BJ (cell line): ENCODE data around the gene TTC33. TPM values are rescaled to one million over a fixed set of nuclear protein-coding genes. Genes with fewer than 3 reads are reported as not detected.

ENCODE experiments used
- CTCF ChIA-PET: fragments of 350-600 bp; formaldehyde crosslinking; extraction: SDS; loops from one replicate; lab custom pipeline; 2021; ENCODE audit warnings: antibody characterized with exemption, inconsistent platforms; lab: Yijun Ruan, JAX
- POLR2A ChIA-PET: fragments of 300-600 bp; sonication (Branson Sonifier 250); formaldehyde crosslinking; extraction: SDS; loops from one replicate; lab custom pipeline; 2021; ENCODE audit warnings: antibody characterized with exemption; lab: Charles Lee
- DNase-seq: peaks from one replicate; pipeline ENCODE4 v3.0.0-alpha.2; 2011; ENCODE audit warnings: low read depth
- H3K27me3 ChIP-seq: 2 replicates; pipeline ENCODE4 v1.6.0; 2011; ENCODE audit warnings: low read length; ENCODE audit not compliant: control insufficient read depth, insufficient read depth
- H3K36me3 ChIP-seq: 2 replicates; pipeline ENCODE4 v1.5.1; 2011; ENCODE audit warnings: low read length; ENCODE audit not compliant: control insufficient read depth, insufficient read depth
- H3K4me3 ChIP-seq: 2 replicates; pipeline ENCODE4 v1.5.1; 2011; ENCODE audit warnings: low read depth, mild to moderate bottlenecking, control low read depth, low read length
- CTCF ChIP-seq: IDR thresholded peaks from 2 replicates; pipeline ENCODE4 v1.5.1; 2011; ENCODE audit warnings: low read depth, mild to moderate bottlenecking, control low read depth, inconsistent platforms, low read length, moderate library complexity; ENCODE audit not compliant: insufficient read depth
- polyA plus RNA-seq: library from polyadenylated mRNA; depleted of rRNA; stranded (reverse); fragments of >200 nt; gene quantifications from 2 replicates; pipeline ENCODE4 v1.2.3, GENCODE V29; 2011

TTC33 gene
- polyA plus RNA-seq, 1 experiment, result 2.8 TPM

DNA sequence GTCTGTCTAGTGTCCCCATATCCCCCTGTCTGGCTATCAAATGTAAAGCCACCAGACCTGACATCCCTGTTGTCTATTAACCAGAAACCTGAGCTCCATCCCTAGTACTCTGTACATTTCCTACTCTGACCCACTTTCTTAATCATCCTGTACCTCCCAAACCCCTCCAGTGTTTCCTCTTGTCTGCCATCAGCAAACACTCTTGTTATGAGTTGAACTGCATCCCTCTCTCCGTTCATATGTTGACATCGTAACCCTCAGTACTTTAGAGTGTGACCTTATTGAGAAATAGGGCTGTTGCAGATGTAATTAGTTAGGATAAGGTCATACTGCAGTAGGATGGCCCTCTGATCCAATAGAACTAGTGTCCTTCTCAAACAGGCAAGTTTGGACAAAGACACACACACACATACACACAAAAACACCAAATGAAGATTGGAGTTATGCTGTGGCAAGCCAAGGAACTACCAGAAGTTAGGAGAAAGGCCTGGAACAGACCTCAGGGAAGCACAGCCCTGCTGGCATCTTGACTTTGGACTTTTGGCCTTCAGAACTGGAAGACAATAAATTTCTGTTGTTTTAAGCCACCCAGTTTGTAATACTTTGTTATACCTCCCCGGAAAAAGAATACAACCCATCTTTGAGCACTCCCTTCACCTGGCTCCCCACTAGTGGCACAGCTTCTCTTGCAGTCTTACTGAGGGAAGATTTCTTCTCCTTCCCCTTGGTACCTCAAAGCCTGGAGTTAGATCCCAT, 256.1 kb downstream of the TTC33 start:
- ChIA-PET POLR2A (no interaction called here), CTCF (interaction anchor here (1.2 kb wide), 1 partner anchor 12 kb away, joined by 4 read pairs; no protein-coding TSS in a partner anchor)
- no peaks in the 10 kb centered on the region for H3K27me3 ChIP-seq
- no peak overlapping the region for H3K4me3 ChIP-seq
- DNase-seq, result no peak
- no peak for TF ChIP-seq CTCF
- H3K36me3 ChIP-seq, result no peaks in the 10 kb centered on the region

DNA sequence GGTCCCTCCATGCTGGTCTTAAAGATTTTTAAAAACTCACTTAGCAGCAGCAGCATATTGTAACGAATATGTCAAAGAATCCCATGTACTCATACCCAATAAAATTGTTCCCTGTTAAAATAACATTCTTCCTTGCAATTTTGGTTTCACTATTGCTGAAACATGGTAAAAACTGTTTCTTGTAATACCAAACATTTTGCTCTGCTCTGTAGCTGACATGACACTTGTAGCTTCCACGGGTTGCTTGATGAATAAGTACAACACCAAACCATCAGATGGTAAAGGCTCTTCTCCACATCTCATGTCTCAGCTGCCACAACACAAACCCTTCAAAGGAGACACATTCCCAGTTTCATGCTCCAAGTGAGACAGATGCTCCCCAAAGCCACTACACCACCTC, 256.8 kb downstream of the TTC33 start:
- Histone ChIP-seq H3K36me3 (no peaks in the 10 kb centered on the region), H3K4me3 (no peak overlapping the region), H3K27me3 (no peaks in the 10 kb centered on the region)
- CTCF ChIA-PET, result interaction anchor here (1.2 kb wide), 1 partner anchor 12 kb away, joined by 4 read pairs; no protein-coding TSS in a partner anchor
- POLR2A ChIA-PET, result no interaction called here
- no peak for TF ChIP-seq CTCF
- no peak for DNase-seq

GRCh38 chr5:40497573-40497972, 258.2 kb downstream of the TTC33 start:
- POLR2A ChIA-PET, result no interaction called here
- no peak for DNase-seq
- Histone ChIP-seq H3K36me3 (no peaks in the 10 kb centered on the region), H3K27me3 (no peaks in the 10 kb centered on the region), H3K4me3 (no peak overlapping the region)
- TF ChIP-seq CTCF, result no peak
- CTCF ChIA-PET, result interaction anchor here (0.6 to 1.4 kb wide), 2 partner anchors 14 to 324 kb away, joined by 3 read pairs; no protein-coding TSS in a partner anchor

- Histone ChIP-seq H3K4me3 (no peak overlapping the region), H3K27me3 (no peaks in the 10 kb centered on the region), H3K36me3 (no peaks in the 10 kb centered on the region)
- ChIA-PET CTCF (no interaction called here), POLR2A (no interaction called here)
- no peak for DNase-seq
- no peak for TF ChIP-seq CTCF
Observed at GRCh38 chr5:40495237-40495635, 260.5 kb downstream of the TTC33 start.

GRCh38 chr5:40494631-40495236, 261.0 kb downstream of the TTC33 start:
- Histone ChIP-seq H3K27me3 (no peaks in the 10 kb centered on the region), H3K4me3 (no peak overlapping the region), H3K36me3 (no peaks in the 10 kb centered on the region)
- TF ChIP-seq CTCF, result no peak
- no peak for DNase-seq
- ChIA-PET CTCF (no interaction called here), POLR2A (no interaction called here)
